CD4-positive, alpha-beta T cell treated with Interleukin-6 at 100 ng/mL for 8 hours (primary cell): Measurements from ENCODE around the gene KLHL1.
"Not testable (repeated sequence)": the region's sequence is repeated elsewhere in the genome, so short reads cannot be mapped to it uniquely, and the experiment has no call there.

ENCODE experiments used
- DNase-seq: peaks from one replicate; pipeline ENCODE4 v3.0.0-alpha.2; 2020; ENCODE audit warnings: mixed read lengths, low spot score

Gene KLHL1, protein sequence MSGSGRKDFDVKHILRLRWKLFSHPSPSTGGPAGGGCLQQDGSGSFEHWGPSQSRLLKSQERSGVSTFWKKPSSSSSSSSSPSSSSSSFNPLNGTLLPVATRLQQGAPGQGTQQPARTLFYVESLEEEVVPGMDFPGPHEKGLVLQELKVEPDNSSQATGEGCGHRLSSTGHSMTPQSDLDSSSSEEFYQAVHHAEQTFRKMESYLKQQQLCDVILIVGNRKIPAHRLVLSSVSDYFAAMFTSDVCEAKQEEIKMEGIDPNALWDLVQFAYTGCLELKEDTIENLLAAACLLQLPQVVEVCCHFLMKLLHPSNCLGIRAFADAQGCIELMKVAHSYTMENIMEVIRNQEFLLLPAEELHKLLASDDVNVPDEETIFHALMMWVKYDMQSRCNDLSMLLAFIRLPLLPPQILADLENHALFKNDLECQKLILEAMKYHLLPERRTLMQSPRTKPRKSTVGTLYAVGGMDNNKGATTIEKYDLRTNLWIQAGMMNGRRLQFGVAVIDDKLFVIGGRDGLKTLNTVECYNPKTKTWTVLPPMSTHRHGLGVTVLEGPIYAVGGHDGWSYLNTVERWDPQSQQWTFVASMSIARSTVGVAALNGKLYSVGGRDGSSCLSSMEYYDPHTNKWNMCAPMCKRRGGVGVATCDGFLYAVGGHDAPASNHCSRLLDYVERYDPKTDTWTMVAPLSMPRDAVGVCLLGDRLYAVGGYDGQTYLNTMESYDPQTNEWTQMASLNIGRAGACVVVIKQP

GRCh38 chr13:70108356-70109105, at the start of gene KLHL1:
Gene KLHL1, minus strand, starts transcription at chr13:70108452. Its CDS starts 753 bp downstream, at chr13:70107699.
- no peak for DNase-seq

GRCh38 chr13:70142658-70143057, 34.4 kb upstream of the KLHL1 start:
- DNase-seq = not testable (repeated sequence)

DNA sequence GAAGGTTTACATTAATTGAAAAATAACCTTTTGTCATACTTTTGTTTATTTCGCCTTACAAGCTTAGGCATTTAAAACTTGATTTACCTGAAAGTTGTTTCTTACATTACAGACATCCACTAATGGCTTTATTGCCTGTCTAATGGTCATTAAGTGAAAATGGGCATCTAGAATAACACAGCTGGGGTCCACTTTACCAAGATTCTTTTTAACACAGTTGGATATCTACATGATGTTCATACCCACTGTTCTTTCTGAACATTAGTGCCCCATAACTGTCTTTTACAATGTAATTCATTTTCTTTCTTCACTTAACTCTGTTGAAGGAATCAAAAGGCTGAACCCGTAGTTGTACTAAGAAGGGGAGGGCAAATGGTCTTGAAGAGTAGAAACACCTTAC, 19.8 kb upstream of the KLHL1 start:
- DNase-seq = no peak

GRCh38 chr13:70125693-70126092, 17.4 kb upstream of the KLHL1 start:
- no peak for DNase-seq

GRCh38 chr13:70117338-70117905, 9.2 kb upstream of the KLHL1 start:
- no peak for DNase-seq

GRCh38 chr13:70107498-70108281, 562 bp downstream of the KLHL1 start, which contains the start of gene ATXN8OS:
Gene ATXN8OS, plus strand, starts transcription at chr13:70107826.
- DNase-seq = no peak

- no peak for DNase-seq
Measured at GRCh38 chr13:70107125-70107497, 1.1 kb downstream of the KLHL1 start.

DNA sequence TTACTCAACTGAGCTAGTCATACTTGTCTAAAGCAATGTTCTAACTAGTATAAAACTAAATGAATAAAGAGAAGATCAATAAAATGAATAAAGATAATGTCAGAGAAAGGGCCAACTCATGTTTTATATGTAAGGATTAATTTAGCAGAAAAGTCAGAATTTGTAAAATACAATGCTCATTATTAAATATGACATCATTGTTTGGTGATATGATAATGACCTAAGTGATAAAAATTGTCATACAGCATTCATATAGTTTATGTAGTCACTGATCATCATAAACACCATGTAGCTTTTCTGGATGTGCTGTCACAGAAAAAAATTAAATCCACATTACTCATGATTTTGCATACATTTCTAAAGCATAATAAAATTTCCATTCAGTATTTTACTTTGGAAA, 3.8 kb downstream of the KLHL1 start:
- DNase-seq = no peak

DNA sequence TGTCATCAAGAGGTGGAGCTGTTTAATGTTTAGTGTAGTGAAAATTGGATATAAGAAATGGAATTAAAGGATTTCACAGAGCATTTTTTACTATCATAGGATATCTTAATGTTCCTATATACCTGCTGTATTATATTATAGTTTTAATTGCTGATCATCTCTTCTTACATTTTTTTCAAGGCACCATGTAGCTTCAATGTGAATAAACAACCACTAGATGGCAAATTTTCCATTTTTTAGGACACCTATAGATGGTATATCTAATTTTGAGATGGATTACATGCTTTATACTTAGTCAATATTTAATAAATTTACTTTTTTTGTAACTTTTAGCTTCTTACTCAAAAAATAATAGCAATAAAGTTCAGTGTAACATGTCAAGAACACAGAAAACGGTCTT, 9.6 kb downstream of the KLHL1 start:
- DNase-seq = no peak

DNA sequence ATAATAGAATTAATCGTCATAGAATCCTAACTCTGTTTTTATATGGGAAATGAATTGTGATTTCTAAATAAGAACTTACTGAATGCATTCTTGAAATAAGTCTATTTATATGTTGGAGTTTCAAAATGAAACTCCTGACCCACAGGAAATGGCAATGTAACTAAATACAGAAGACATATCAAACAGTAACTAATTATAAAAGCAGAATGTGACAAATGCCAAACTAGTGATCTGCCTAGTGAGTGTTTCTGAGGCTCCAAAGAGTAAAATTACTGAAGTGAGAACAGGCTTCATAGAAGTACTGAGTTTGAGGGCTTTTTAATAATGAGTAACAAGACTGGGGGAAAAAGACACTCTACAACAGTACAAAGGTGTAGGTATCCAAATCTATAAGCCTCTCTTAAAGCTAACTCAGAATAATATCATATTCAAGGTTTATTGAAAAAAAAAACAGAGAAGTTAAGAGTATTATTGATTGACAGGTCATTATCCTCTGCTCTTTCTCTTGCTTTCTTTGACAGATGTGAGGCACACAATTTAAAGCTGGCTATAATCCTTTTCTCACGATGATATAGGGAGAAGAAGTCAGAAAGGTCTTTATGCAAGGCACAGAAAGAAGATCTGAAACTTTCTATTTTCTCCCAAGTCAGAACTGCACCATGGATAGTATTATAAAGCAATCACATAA, 18.1 kb downstream of the KLHL1 start:
- DNase-seq = no peak

DNA sequence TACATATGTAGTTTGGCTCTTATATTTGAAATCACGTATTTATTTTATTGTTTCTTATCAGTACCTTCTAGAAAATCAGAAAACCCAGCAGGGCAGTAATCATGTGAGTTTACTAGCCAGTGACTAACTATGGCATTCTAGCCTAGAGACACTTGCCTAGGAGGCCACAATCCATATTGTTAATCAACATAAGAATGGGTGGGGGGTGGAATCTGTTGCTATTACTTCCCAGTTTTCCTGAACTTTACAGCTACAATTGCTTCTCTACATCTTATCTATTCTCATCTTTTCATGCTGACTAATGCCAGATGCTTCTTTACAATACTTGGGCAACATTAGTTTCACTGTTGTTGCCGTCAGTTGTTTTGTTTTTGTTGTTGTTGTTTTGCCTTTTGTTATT, 19.3 kb downstream of the KLHL1 start:
- DNase-seq = no peak

DNA sequence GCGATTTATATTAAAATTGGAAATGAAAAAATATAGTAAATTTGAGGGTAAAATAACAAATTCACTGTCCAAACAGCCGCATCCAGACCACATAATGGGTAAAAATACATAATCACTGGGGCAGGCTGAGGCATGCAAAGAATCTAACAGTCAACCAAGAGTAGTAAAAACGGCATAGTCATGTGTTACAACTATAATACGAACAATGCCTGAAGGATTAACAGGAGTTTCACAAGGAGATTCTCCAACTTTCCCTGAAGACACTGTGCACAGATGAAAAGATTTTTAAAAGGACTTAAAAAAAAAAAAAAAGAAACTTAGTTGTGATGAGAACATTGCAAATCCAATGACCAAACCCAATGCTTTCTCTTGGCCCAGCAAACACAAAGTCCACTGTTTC, 21.0 kb downstream of the KLHL1 start:
- DNase-seq = no peak

DNA sequence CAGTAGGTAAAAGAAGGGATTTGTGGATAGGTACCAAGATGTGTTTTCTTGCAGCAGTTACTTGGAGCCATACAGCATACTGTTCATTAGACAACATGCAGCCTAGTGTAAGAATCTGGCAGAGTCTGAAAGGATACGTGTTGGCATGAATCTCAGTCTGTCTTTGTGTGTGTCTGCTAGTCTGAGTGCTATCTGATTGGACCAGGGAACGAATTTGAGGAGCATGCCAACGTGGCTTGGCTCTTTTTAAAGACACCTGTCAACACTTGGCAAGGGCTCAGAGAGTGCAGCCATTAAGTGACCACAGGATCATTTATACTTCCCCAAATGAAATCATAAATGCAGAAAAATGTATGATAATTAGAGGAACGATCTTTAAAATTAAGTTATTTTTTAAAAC, 28.2 kb downstream of the KLHL1 start:
- no peak for DNase-seq

- DNase-seq = no peak
Measured at GRCh38 chr13:70054572-70054971, 53.7 kb downstream of the KLHL1 start.

DNA sequence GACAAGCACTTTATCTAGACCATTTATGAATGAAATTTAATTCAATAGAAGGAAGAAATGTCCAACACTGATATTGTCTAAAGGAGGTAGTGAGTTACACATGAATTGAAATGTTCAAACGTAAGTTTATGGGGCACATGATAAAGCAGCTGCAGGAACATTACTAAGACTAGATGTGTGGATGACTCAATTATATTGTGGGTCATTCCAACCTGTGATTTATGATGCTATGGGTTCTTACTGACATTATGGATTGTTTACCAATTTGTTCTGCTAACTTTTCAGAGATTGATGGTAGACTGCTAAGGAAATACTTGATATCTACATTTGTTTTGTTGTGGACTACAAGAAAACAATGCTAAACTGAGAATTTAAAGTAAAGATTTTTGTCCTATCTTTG, 56.7 kb downstream of the KLHL1 start:
- no peak for DNase-seq

DNA sequence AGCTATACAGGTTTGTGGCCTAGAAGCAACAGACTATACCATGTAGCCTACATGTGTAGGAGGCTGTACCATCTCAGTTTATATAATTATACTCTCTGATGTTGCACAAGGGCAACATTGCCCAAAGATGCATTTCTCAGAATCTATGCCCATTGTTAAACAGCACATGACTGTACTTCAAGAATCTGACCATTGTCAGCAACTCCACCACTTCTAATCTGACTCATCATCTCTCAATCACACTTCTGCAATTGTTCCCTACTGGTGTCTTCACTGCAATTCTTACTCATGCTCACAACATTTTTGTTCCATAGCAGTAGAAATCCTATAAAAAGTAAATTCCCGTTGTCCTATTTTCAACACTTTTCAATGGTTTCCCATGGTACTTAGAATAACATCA, 64.6 kb downstream of the KLHL1 start:
- DNase-seq = no peak

- DNase-seq = no peak
Measured at GRCh38 chr13:70042193-70042592, 66.1 kb downstream of the KLHL1 start.

DNA sequence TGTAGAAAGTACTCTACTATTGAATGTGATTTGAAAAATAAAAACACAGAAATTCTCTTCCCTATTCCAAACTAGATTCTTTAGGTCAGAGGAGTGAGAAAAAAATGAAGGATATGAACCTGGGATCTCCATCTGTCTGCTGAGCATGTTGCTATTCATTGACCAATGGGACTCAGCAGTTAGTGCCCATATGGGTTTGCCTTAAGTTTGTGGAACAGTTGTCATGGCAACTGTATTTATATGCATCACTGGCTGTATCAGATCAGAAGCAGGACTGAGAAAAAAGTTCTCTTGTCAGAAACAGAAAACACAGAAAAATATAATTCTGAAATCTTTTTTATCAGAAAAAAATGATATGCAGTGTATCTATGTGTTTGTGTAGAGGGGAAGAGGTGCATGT, 74.0 kb downstream of the KLHL1 start:
- DNase-seq = no peak

DNA sequence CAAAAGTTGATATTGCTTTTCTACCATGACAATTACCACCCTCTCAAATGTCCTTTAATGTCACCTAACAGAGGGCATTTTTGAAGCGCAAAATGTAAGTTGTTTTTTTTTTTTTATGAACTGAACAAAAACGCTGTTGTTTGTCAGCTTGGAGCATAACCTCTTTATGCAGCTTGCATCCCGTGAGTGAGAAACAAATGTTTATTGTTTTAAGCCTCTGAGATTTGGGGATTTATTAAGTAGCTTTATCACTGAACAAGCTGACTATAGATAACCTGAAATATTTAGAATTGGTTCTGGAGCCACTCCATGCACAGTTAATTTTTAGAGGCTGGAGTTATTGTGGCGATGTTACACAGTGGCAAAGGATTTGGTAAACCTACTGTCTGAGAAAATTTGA, 80.7 kb downstream of the KLHL1 start:
- no peak for DNase-seq

DNA sequence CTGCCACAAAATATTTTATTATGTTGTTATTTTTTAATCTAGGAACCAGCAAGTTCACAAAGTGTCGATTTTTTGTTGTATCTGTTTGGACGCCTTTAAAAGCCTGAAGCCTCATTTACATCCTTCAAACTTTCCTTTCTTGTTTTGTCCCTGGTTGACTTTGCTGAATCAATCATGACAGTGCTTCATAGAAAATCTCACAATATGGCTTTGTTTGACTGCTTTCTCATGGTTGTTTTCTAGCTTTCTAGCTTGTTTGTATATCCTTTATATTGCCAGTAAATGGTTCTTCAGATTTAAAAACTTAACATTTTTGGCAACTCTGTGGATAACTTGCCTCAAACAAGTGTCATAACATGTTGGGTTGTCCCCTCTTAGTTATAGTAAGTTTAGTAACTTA, 84.7 kb downstream of the KLHL1 start:
- DNase-seq = no peak

- no peak for DNase-seq
Measured at GRCh38 chr13:70022646-70023045, 85.6 kb downstream of the KLHL1 start.
